Keratinocyte (primary cell): ENCODE data around the gene DCDC2C.

Experiments used
- CTCF ChIP-seq, 3 experiments: IDR thresholded peaks in 1 of 3; conservative IDR thresholded peaks in 1 of 3; optimal IDR thresholded peaks in 1 of 3; 2 replicates in 2 of 3; 3 replicates in 1 of 3; pipeline versions ENCODE3 to v1.5.1; 2011; ENCODE audit warnings: low read length in 3 of 3, mild to moderate bottlenecking in 3 of 3, moderate library complexity in 2 of 3, control low read depth in 1 of 3, inconsistent platforms in 1 of 3; ENCODE audit not compliant: insufficient read depth in 2 of 3; ENCODE audit errors: extremely low read depth in 1 of 3
- EZH2 ChIP-seq: IDR thresholded peaks from one replicate; pipeline ENCODE4 v1.6.1; 2012; ENCODE audit warnings: inconsistent platforms, mild to moderate bottlenecking, low read length, moderate library complexity

- TF ChIP-seq CTCF (optimal IDR thresholded peaks at IDR 0.05 in 1 of 3, IDR thresholded peaks at IDR 0.05 in 1 of 3, conservative IDR thresholded peaks at IDR 0.05 in 1 of 3; ENCODE audit: extremely low read depth in 1 of 3, insufficient read depth in 2 of 3, low read length in 3 of 3) (no peak), EZH2 (no peak)
Measured at GRCh38 chr2:3839476-3839875, 136.1 kb downstream of the DCDC2C start.
